ENCODE measurements around the gene TP53BP1. TPM values are rescaled to one million over a fixed set of nuclear protein-coding genes. Genes with fewer than 3 reads are reported as not detected.

Gene TP53BP1
- polyA plus RNA-seq, 1 donor from 2014 or later = 98.7 TPM

- Histone ChIP-seq H2AFZ (ENCODE audit: low read depth, low read length) (no peak overlapping the region), H3K36me3 (ENCODE audit: insufficient read depth, low read length) (peaks cover 9% of the 10 kb centered on the region), H3K9me2 (ENCODE audit: insufficient read depth, low read length) (no peaks in the 10 kb centered on the region), H3K4me2 (ENCODE audit: low read length) (no peak overlapping the region), H3K27me3 (ENCODE audit: insufficient read depth, low read depth, low read length) (no peaks in the 10 kb centered on the region), H4K20me1 (ENCODE audit: insufficient read depth) (no peaks in the 10 kb centered on the region), H3K27ac (ENCODE audit: low read length) (no peak overlapping the region), H3F3A (ENCODE audit: insufficient read depth, low read length, poor library complexity, severe bottlenecking) (no peaks in the 10 kb centered on the region), H3K4me3 (ENCODE audit: low read length) (no peak overlapping the region), H3K79me2 (replicated peaks; ENCODE audit: insufficient read depth, low read length) (peaks cover 6% of the 10 kb centered on the region), H3K9ac (ENCODE audit: low read length) (no peak overlapping the region), H3K9me3 (ENCODE audit: low read length) (no peaks in the 10 kb centered on the region)
- TF ChIP-seq EZH2 (IDR thresholded peaks at IDR 0.05; ENCODE audit: borderline replicate concordance, insufficient read depth, low read length, poor library complexity, severe bottlenecking) (no peak), CTCF (IDR thresholded peaks at IDR 0.05; ENCODE audit: poor library complexity, severe bottlenecking) (no peak), SMC3 (conservative IDR thresholded peaks at IDR 0.05; ENCODE audit: poor library complexity) (no peak), POLR2AphosphoS5 (IDR thresholded peaks at IDR 0.05) (no peak), TAF1 (IDR thresholded peaks at IDR 0.05; ENCODE audit: low read depth) (no peak), EP300 (conservative IDR thresholded peaks at IDR 0.05; ENCODE audit: poor library complexity, severe bottlenecking) (no peak), REST (IDR thresholded peaks at IDR 0.05; ENCODE audit: borderline replicate concordance) (no peak), MXI1 (conservative IDR thresholded peaks at IDR 0.05; ENCODE audit: poor library complexity, severe bottlenecking) (no peak), RAD21 (conservative IDR thresholded peaks at IDR 0.05) (no peak)
Observed at GRCh38 chr15:43420435-43420834, 72.5 kb downstream of the TP53BP1 start.

- H2AFZ ChIP-seq (ENCODE audit: low read depth, low read length) = no peak overlapping the region
- no peak overlapping the region for H3K4me2 ChIP-seq (ENCODE audit: low read length)
- no peaks in the 10 kb centered on the region for H3K27me3 ChIP-seq (ENCODE audit: insufficient read depth, low read depth, low read length)
- no peaks in the 10 kb centered on the region for H3K9me2 ChIP-seq (ENCODE audit: insufficient read depth, low read length)
- no peaks in the 10 kb centered on the region for H3F3A ChIP-seq (ENCODE audit: insufficient read depth, low read length, poor library complexity, severe bottlenecking)
- H3K9me3 ChIP-seq (ENCODE audit: low read length) = no peaks in the 10 kb centered on the region
- peaks cover 9% of the 10 kb centered on the region for H3K36me3 ChIP-seq (ENCODE audit: insufficient read depth, low read length)
- no peak overlapping the region for H3K27ac ChIP-seq (ENCODE audit: low read length)
- H3K9ac ChIP-seq (ENCODE audit: low read length) = no peak overlapping the region
- H3K79me2 ChIP-seq (replicated peaks; ENCODE audit: insufficient read depth, low read length) = no peaks in the 10 kb centered on the region
- H4K20me1 ChIP-seq (ENCODE audit: insufficient read depth) = no peaks in the 10 kb centered on the region
- no peak overlapping the region for H3K4me3 ChIP-seq (ENCODE audit: low read length)
- no peak for TF ChIP-seq CTCF (IDR thresholded peaks at IDR 0.05; ENCODE audit: poor library complexity, severe bottlenecking)
- TF ChIP-seq SMC3 (conservative IDR thresholded peaks at IDR 0.05; ENCODE audit: poor library complexity) = no peak
- no peak for TF ChIP-seq TAF1 (IDR thresholded peaks at IDR 0.05; ENCODE audit: low read depth)
- TF ChIP-seq RAD21 (conservative IDR thresholded peaks at IDR 0.05) = no peak
- TF ChIP-seq EP300 (conservative IDR thresholded peaks at IDR 0.05; ENCODE audit: poor library complexity, severe bottlenecking) = no peak
- no peak for TF ChIP-seq REST (IDR thresholded peaks at IDR 0.05; ENCODE audit: borderline replicate concordance)
- TF ChIP-seq MXI1 (conservative IDR thresholded peaks at IDR 0.05; ENCODE audit: poor library complexity, severe bottlenecking) = no peak
- TF ChIP-seq POLR2AphosphoS5 (IDR thresholded peaks at IDR 0.05) = no peak
Observed at GRCh38 chr15:43414196-43414595, 78.8 kb downstream of the TP53BP1 start.

Measured in neural cell (in vitro differentiated cells).